Fibroblast of gingiva (primary cell): ENCODE results near the gene SHB.

Experiments
- DNase-seq: peaks from one replicate; pipeline ENCODE4 v3.0.0-alpha.2; 2011; ENCODE audit warnings: low read depth

Gene SHB

GRCh38 chr9:38024036-38024681 is 44.9 kb downstream of the SHB start:
- DNase-seq, result peak; percentile 76

- DNase-seq, result no peak
Measured at GRCh38 chr9:38023661-38024035, 45.4 kb downstream of the SHB start.

- DNase-seq, result no peak
Measured at GRCh38 chr9:38022995-38023394, 46.0 kb downstream of the SHB start.

GRCh38 chr9:38022203-38022895 is 46.7 kb downstream of the SHB start:
- no peak for DNase-seq

GRCh38 chr9:38020151-38021076 is 48.6 kb downstream of the SHB start:
- DNase-seq, result no peak

GRCh38 chr9:38019731-38020130 is 49.3 kb downstream of the SHB start:
- no peak for DNase-seq

GRCh38 chr9:38018958-38019602 is 49.9 kb downstream of the SHB start:
- peak; percentile 54 for DNase-seq

- DNase-seq, result no peak
Measured at GRCh38 chr9:38018241-38018957, 50.6 kb downstream of the SHB start.

GRCh38 chr9:38017885-38018186 is 51.2 kb downstream of the SHB start:
- DNase-seq, result no peak

GRCh38 chr9:38017149-38017884 is 51.7 kb downstream of the SHB start:
- DNase-seq, result peak; percentile 50

- DNase-seq, result peak; percentile 73
Measured at GRCh38 chr9:38016375-38017135, 52.5 kb downstream of the SHB start.

- no peak for DNase-seq
Measured at GRCh38 chr9:38015906-38016305, 53.1 kb downstream of the SHB start.

GRCh38 chr9:38015266-38015665 is 53.8 kb downstream of the SHB start:
- no peak for DNase-seq

- no peak for DNase-seq
Measured at GRCh38 chr9:38012767-38013450, 56.1 kb downstream of the SHB start.

GRCh38 chr9:38011991-38012390 is 57.0 kb downstream of the SHB start:
- DNase-seq, result no peak

- no peak for DNase-seq
Measured at GRCh38 chr9:38010918-38011704, 57.9 kb downstream of the SHB start.

GRCh38 chr9:38009990-38010389 is 59.0 kb downstream of the SHB start:
- DNase-seq, result no peak

GRCh38 chr9:38009035-38009501 is 60.0 kb downstream of the SHB start:
- no peak for DNase-seq
